HL-60 (cell line): ENCODE measurements around the gene TSPEAR.

ENCODE experiments used
- POLR2AphosphoS5 ChIP-seq: IDR thresholded peaks from 2 replicates; pipeline ENCODE4 v1.6.1; 2012; ENCODE audit warnings: low read depth
- TF ChIP-seq, protein P1 (sequence below): IDR thresholded peaks from one replicate; pipeline ENCODE4 v1.5.1; 2011; ENCODE audit warnings: low read length, control low read depth, inconsistent platforms; ENCODE audit not compliant: insufficient read depth
- TF ChIP-seq, protein P2 (sequence below): IDR thresholded peaks from 2 replicates; pipeline ENCODE4 v1.6.1; 2012; ENCODE audit warnings: low read depth; ENCODE audit not compliant: insufficient replicate concordance

DNA sequence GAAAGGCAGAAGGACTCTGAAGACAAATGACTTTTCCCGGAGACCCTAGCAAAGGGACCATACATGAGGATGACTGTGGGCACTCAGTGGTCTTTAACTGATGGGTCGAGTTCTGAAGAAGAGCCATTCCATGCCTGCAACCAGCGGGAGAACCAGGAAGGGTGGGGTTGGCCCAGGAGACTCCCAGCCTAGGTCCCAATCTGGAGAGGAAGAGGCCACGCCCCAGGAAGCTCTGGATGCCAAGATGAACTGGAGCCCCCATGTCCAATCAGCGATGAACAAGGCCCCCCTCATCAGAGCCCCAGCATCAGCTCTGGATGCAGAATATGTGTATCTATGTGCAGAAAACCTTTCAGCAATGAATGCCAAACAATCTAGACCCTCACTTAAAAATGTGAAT lies 70.6 kb downstream of the TSPEAR start:
- TF ChIP-seq, protein P1, sequence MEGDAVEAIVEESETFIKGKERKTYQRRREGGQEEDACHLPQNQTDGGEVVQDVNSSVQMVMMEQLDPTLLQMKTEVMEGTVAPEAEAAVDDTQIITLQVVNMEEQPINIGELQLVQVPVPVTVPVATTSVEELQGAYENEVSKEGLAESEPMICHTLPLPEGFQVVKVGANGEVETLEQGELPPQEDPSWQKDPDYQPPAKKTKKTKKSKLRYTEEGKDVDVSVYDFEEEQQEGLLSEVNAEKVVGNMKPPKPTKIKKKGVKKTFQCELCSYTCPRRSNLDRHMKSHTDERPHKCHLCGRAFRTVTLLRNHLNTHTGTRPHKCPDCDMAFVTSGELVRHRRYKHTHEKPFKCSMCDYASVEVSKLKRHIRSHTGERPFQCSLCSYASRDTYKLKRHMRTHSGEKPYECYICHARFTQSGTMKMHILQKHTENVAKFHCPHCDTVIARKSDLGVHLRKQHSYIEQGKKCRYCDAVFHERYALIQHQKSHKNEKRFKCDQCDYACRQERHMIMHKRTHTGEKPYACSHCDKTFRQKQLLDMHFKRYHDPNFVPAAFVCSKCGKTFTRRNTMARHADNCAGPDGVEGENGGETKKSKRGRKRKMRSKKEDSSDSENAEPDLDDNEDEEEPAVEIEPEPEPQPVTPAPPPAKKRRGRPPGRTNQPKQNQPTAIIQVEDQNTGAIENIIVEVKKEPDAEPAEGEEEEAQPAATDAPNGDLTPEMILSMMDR, result no peak
- no peak for TF ChIP-seq POLR2AphosphoS5
- TF ChIP-seq, protein P2, sequence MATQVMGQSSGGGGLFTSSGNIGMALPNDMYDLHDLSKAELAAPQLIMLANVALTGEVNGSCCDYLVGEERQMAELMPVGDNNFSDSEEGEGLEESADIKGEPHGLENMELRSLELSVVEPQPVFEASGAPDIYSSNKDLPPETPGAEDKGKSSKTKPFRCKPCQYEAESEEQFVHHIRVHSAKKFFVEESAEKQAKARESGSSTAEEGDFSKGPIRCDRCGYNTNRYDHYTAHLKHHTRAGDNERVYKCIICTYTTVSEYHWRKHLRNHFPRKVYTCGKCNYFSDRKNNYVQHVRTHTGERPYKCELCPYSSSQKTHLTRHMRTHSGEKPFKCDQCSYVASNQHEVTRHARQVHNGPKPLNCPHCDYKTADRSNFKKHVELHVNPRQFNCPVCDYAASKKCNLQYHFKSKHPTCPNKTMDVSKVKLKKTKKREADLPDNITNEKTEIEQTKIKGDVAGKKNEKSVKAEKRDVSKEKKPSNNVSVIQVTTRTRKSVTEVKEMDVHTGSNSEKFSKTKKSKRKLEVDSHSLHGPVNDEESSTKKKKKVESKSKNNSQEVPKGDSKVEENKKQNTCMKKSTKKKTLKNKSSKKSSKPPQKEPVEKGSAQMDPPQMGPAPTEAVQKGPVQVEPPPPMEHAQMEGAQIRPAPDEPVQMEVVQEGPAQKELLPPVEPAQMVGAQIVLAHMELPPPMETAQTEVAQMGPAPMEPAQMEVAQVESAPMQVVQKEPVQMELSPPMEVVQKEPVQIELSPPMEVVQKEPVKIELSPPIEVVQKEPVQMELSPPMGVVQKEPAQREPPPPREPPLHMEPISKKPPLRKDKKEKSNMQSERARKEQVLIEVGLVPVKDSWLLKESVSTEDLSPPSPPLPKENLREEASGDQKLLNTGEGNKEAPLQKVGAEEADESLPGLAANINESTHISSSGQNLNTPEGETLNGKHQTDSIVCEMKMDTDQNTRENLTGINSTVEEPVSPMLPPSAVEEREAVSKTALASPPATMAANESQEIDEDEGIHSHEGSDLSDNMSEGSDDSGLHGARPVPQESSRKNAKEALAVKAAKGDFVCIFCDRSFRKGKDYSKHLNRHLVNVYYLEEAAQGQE, result no peak
